ENCODE measurements around the gene DOCK8. TPM values are rescaled to one million over a fixed set of nuclear protein-coding genes. Genes with fewer than 3 reads are reported as not detected.

DOCK8 gene
- polyA plus RNA-seq, 2 of the 4 experiments (the other 2 are of a cell fraction): 0.27 to 0.68 TPM

- TF ChIP-seq REST (IDR thresholded peaks at IDR 0.05): no peak
- TF ChIP-seq POLR2AphosphoS2 (conservative IDR thresholded peaks at IDR 0.05; ENCODE audit: low read length): no peak
- TF ChIP-seq EP300 (IDR thresholded peaks at IDR 0.05): no peak
Measured at GRCh38 chr9:264231-264630, 49.6 kb downstream of the DOCK8 start (continued).

GRCh38 chr9:265209-265870 is 50.7 kb downstream of the DOCK8 start:
- no peaks in the 10 kb centered on the region for H3K9me3 ChIP-seq
- FAIRE-seq (no peak), DNase-seq (ENCODE audit: low read depth in 1 of 2, low spot score in 1 of 2) (no peak), ATAC-seq (no peak)
- WGBS (ENCODE audit: missing lambda C conversion rate): 34% methylated on average over 7 of the region's 7 CpGs
- ChIA-PET POLR2A (no interaction called here), CTCF (interaction anchor here (0.7 kb wide), 1 partner anchor 497 kb away, joined by 3 read pairs; no protein-coding TSS in a partner anchor)
- H3K27ac ChIP-seq: no peak overlapping the region
- TF ChIP-seq EHF (CRISPR knock-in tag; IDR thresholded peaks at IDR 0.05): no peak
- TF ChIP-seq ZSCAN20 (CRISPR knock-in tag; IDR thresholded peaks at IDR 0.05): no peak
- TF ChIP-seq REST (IDR thresholded peaks at IDR 0.05): no peak
- TF ChIP-seq NPAS2 (CRISPR knock-in tag; IDR thresholded peaks at IDR 0.05; ENCODE audit: borderline replicate concordance): no peak
- TF ChIP-seq TP53 (CRISPR knock-in tag; IDR thresholded peaks at IDR 0.05): no peak
- no peak for TF ChIP-seq RAD21 (conservative IDR thresholded peaks at IDR 0.05 in 1 of 2, IDR thresholded peaks at IDR 0.05 in 1 of 2)
- TF ChIP-seq RARB (CRISPR knock-in tag; IDR thresholded peaks at IDR 0.05): no peak
- TF ChIP-seq EP300 (IDR thresholded peaks at IDR 0.05): no peak
- TF ChIP-seq HMGXB4 (CRISPR knock-in tag; IDR thresholded peaks at IDR 0.05; ENCODE audit: borderline replicate concordance): no peak
- TF ChIP-seq BHLHE40 (IDR thresholded peaks at IDR 0.05; ENCODE audit: low read depth, low read length): no peak
- no peak for TF ChIP-seq PBX3 (IDR thresholded peaks at IDR 0.05)
- no peak for TF ChIP-seq CBX2 (IDR thresholded peaks at IDR 0.05; ENCODE audit: borderline replicate concordance, low read depth)
- TF ChIP-seq FOSB (CRISPR knock-in tag; IDR thresholded peaks at IDR 0.05): no peak
- TF ChIP-seq GATA3 (IDR thresholded peaks at IDR 0.05; ENCODE audit: borderline replicate concordance): no peak
- TF ChIP-seq USF2 (IDR thresholded peaks at IDR 0.05): no peak
- no peak for TF ChIP-seq PHF8 (IDR thresholded peaks at IDR 0.05; ENCODE audit: borderline replicate concordance, low read depth)
- H3K4me2 ChIP-seq: no peak overlapping the region
- H3K4me3 ChIP-seq: no peak overlapping the region
- H3K4me1 ChIP-seq: no peaks in the 10 kb centered on the region
